Activated B cell treated with CpG ODN at 0.5 μM for 24 hours (primary cell): ENCODE data around the gene MAEA. TPM values are rescaled to one million over a fixed set of nuclear protein-coding genes. Genes with fewer than 3 reads are reported as not detected.
A peak's percentile ranks its signal among the peaks of the same experiment; 100 is the strongest.

Source experiments
- ATAC-seq: fragments of 200-7000 bp; cut with Tn5 transposase; one replicate; pipeline ENCODE4 v1.10.0; 2021; ENCODE audit warnings: low read depth, mild to moderate bottlenecking, moderate library complexity
- CTCF ChIA-PET: fragments of 350-600 bp; sonication (Branson Sonifier 250); formaldehyde crosslinking; loops from one replicate; lab custom pipeline; 2021; ENCODE audit warnings: antibody characterized with exemption; lab: Charles Lee
- POLR2A ChIA-PET: fragments of 350-600 bp; sonication (Branson Sonifier 250); formaldehyde crosslinking; loops from one replicate; lab custom pipeline; 2021; ENCODE audit warnings: antibody characterized with exemption; lab: Charles Lee
- DNase-seq: peaks from one replicate; pipeline ENCODE4 v3.0.0; 2022
- H3K27ac Mint-ChIP-seq: one replicate; pipeline ENCODE4 v1.8.0; 2020; ENCODE audit warnings: mixed read lengths
- H3K27me3 Mint-ChIP-seq: one replicate; pipeline ENCODE4 v1.8.0; 2021; ENCODE audit warnings: mixed read lengths
- H3K36me3 Mint-ChIP-seq: one replicate; pipeline ENCODE4 v1.8.0; 2021; ENCODE audit warnings: low read depth, mixed read lengths
- H3K4me1 Mint-ChIP-seq: one replicate; pipeline ENCODE4 v1.8.0; 2021; ENCODE audit warnings: mixed read lengths
- H3K4me3 Mint-ChIP-seq: one replicate; pipeline ENCODE4 v1.8.0; 2020; ENCODE audit warnings: mild to moderate bottlenecking, mixed read lengths
- H3K9me3 Mint-ChIP-seq: one replicate; pipeline ENCODE4 v1.8.0; 2020; ENCODE audit warnings: mixed read lengths
- CTCF ChIP-seq: fragments of 200-600 bp; IDR thresholded peaks from one replicate; pipeline ENCODE4 v1.8.0; 2022; ENCODE audit warnings: antibody characterized with exemption, mild to moderate bottlenecking
- intact Hi-C: fragments of 100-400 bp; cut with micrococcal nuclease; formaldehyde crosslinking; loops from one replicate; pipeline ENCODE4 v1.15.1; 2024
- total RNA-seq: library from RNA; stranded (reverse); gene quantifications from 2 replicates; pipeline ENCODE4 v1.2.3, GENCODE V29; 2022

The MAEA gene
- total RNA-seq, 1 donor from 2014 or later: 73.7 TPM

- intact Hi-C loops: no loop called here
- ChIA-PET CTCF (interaction anchor here (0.9 to 2.5 kb wide), 4 partner anchors 223 to 277 kb away, joined by 3 to 12 read pairs (median 8); no protein-coding TSS in a partner anchor), POLR2A (interaction anchor here (0.6 to 0.7 kb wide), 2 partner anchors 327 to 1715 kb away, joined by 3 to 4 read pairs; no protein-coding TSS in a partner anchor)
- Mint-ChIP-seq H3K9me3 (no peaks in the 10 kb centered on the region), H3K36me3 (peaks cover 28% of the 10 kb centered on the region), H3K27ac (no peak overlapping the region), H3K4me1 (peaks cover 9% of the 10 kb centered on the region), H3K27me3 (no peaks in the 10 kb centered on the region), H3K4me3 (no peak overlapping the region)
- no peak for TF ChIP-seq CTCF
- ATAC-seq (no peak), DNase-seq (no peak)
These were observed 64.7 kb downstream of the MAEA start for GRCh38 chr4:1354136-1354982.

GRCh38 chr4:1354983-1355275 lies 65.2 kb downstream of the MAEA start:
- ATAC-seq (no peak), DNase-seq (no peak)
- intact Hi-C loops: no loop called here
- Mint-ChIP-seq H3K9me3 (no peaks in the 10 kb centered on the region), H3K4me1 (peaks cover 9% of the 10 kb centered on the region), H3K27me3 (no peaks in the 10 kb centered on the region), H3K36me3 (peaks cover 26% of the 10 kb centered on the region), H3K27ac (no peak overlapping the region), H3K4me3 (no peak overlapping the region)
- no peak for TF ChIP-seq CTCF
- ChIA-PET POLR2A (interaction anchor here (0.6 to 0.7 kb wide), 2 partner anchors 326 to 1715 kb away, joined by 3 to 4 read pairs; no protein-coding TSS in a partner anchor), CTCF (interaction anchor here (0.9 to 2.5 kb wide), 4 partner anchors 22 to 277 kb away, joined by 3 to 11 read pairs (median 4); no protein-coding TSS in a partner anchor)

- H3K27ac Mint-ChIP-seq: no peak overlapping the region
- H3K9me3 Mint-ChIP-seq: no peaks in the 10 kb centered on the region
- CTCF ChIA-PET: interaction anchor here (1.0 to 2.5 kb wide), 3 partner anchors 22 to 276 kb away, joined by 3 to 11 read pairs (median 4); no protein-coding TSS in a partner anchor
- H3K4me1 Mint-ChIP-seq: peaks cover 9% of the 10 kb centered on the region
- H3K4me3 Mint-ChIP-seq: no peak overlapping the region
- H3K27me3 Mint-ChIP-seq: no peaks in the 10 kb centered on the region
- H3K36me3 Mint-ChIP-seq: peaks cover 25% of the 10 kb centered on the region
- no peak for TF ChIP-seq CTCF
- DNase-seq (no peak), ATAC-seq (no peak)
- POLR2A ChIA-PET: no interaction called here
- intact Hi-C loops: no loop called here
These were observed 65.7 kb downstream of the MAEA start for GRCh38 chr4:1355378-1355777.

- ChIA-PET POLR2A (interaction anchor here (0.6 kb wide), 1 partner anchor 657 kb away, joined by 3 read pairs; no protein-coding TSS in a partner anchor), CTCF (interaction anchor here (0.9 to 2.5 kb wide), 5 partner anchors 9 to 374 kb away, joined by 3 to 11 read pairs (median 3); partner anchors contain the start of gene UVSSA)
- Mint-ChIP-seq H3K9me3 (no peaks in the 10 kb centered on the region), H3K27ac (no peak overlapping the region), H3K36me3 (peaks cover 24% of the 10 kb centered on the region), H3K4me3 (no peak overlapping the region), H3K4me1 (peaks cover 9% of the 10 kb centered on the region), H3K27me3 (no peaks in the 10 kb centered on the region)
- peak; percentile 43 for ATAC-seq
- TF ChIP-seq CTCF: no peak
- peak; percentile 36 for DNase-seq
- intact Hi-C loops: loop anchor here (1.0 kb wide), 1 partner anchor 273 kb away; no protein-coding TSS in a partner anchor
These were observed 66.7 kb downstream of the MAEA start for GRCh38 chr4:1356181-1356998.
